Heart left ventricle (tissue), 16 donors: ENCODE results near the gene DNAJB13. TPM values are rescaled to one million over a fixed set of nuclear protein-coding genes. Genes with fewer than 3 reads are reported as not detected.

ENCODE experiments used
- ATAC-seq, 4 donors: fragments of 200-7000 bp; cut with Tn5 transposase; one replicate each; pipeline ENCODE4 v1.9.1; 2020 to 2022; ENCODE audit warnings: moderate library complexity in 4 of 4, mild to moderate bottlenecking in 3 of 4, moderate number of reproducible peaks in 1 of 4
- DNase-seq, 5 donors: peaks; one replicate each; pipeline ENCODE4 v3.0.0-alpha.2; 2020
- H3K27ac ChIP-seq, 12 donors: fragments of 200-600 bp; sonication (generic) in 4 of 12; one replicate each; pipeline versions ENCODE4 v1.5.0 to v1.8.0; 2016 to 2022; ENCODE audit warnings: mild to moderate bottlenecking in 2 of 12
- H3K27me3 ChIP-seq, 9 donors: fragments of 200-600 bp; sonication (generic) in 2 of 9; one replicate each; pipeline versions ENCODE4 v1.5.1 to v1.8.0; 2016 to 2022; ENCODE audit warnings: mild to moderate bottlenecking in 3 of 9
- H3K36me3 ChIP-seq, 9 donors: fragments of 200-600 bp; sonication (generic) in 2 of 9; one replicate each; pipeline versions ENCODE4 v1.5.0 to v1.8.0; 2018 to 2022; ENCODE audit warnings: mild to moderate bottlenecking in 2 of 9
- H3K4me1 ChIP-seq, 12 donors: fragments of 200-600 bp; sonication (generic) in 4 of 12; one replicate each; pipeline versions ENCODE4 v1.5.0 to v1.8.0; 2016 to 2022; ENCODE audit warnings: mild to moderate bottlenecking in 3 of 12
- H3K4me3 ChIP-seq, 12 donors: fragments of 200-600 bp; sonication (generic) in 4 of 12; one replicate each; pipeline versions ENCODE4 v1.5.0 to v1.8.0; 2017 to 2022; ENCODE audit warnings: mild to moderate bottlenecking in 9 of 12, moderate library complexity in 4 of 12
- H3K9me3 ChIP-seq, 12 donors: fragments of 200-600 bp; sonication (generic) in 4 of 12; one replicate each; pipeline versions ENCODE4 v1.5.0 to v1.8.0; 2016 to 2022; ENCODE audit warnings: mild to moderate bottlenecking in 1 of 12
- POLR2A ChIP-seq, 2 donors: fragments of 450-650 bp; IDR thresholded peaks; one replicate each; pipeline ENCODE4 v1.6.1; 2017; ENCODE audit warnings: antibody characterized with exemption in 2 of 2, mild to moderate bottlenecking in 2 of 2, moderate library complexity in 2 of 2
- WGBS, 4 donors: extraction: QIAGEN DNeasy Blood & Tissue Kit in 2 of 4; methylation state at CpG; one replicate each; pipeline versions ENCODE4 v1.1.5 to v1.1.7; 2013 to 2018; 5-methylcytosine and 5-hydroxymethylcytosine counted together
- intact Hi-C, 10 donors: fragments of 100-400 bp; cut with DNase I; formaldehyde crosslinking; loops; one replicate each; pipeline versions ENCODE4 v1.11.1 to v1.14.2; 2022
- polyA plus RNA-seq, 2 donors: library from polyadenylated mRNA; stranded (reverse); fragments of 200-250 nt; gene quantifications; one replicate each; pipeline ENCODE4 v1.2.3, GENCODE V29; 2013
- total RNA-seq, 9 donors: library from RNA; depleted of rRNA in 2 of 9; stranded (reverse); fragments of >200 nt in 2 of 9; fragmentation: NEBNext Ultra II Directional in 3 of 9; extraction: Animal tissue kit (Norgen Biotek cat#: 25700) in 3 of 9; gene quantifications; one replicate each; pipeline versions ENCODE4 v1.1.0 to v1.2.4, GENCODE V29; 2016 to 2023
- TF ChIP-seq, protein P1 (sequence below), 12 donors: fragments of 200-600 bp; sonication (generic) in 4 of 12; IDR thresholded peaks; one replicate each; pipeline versions ENCODE4 v1.5.0 to v1.8.0; 2018 to 2022; ENCODE audit warnings: antibody characterized with exemption in 12 of 12, mild to moderate bottlenecking in 5 of 12
- donor health status: ischemic (EF 13 %, LVEDD 7.1; RV severe dilation, severe dysfunction).
- donor health status: healthy with polysubstance abuse.
- donor health status: DM: no; HTN: yes; CAD: no.
- donor health status: DM: no; HTN: no; CAD: no.
- donor health status: ischemic (EF 25% LVEDD 6.9; RV normal size, moderate dysfunction).
- donor health status: ischemic (EF 25% LVEDD 5.7; RV mildly dilated, moderate dysfunction).
- donor health status: healthy.
- donor health status: DM: yes; HTN: yes; CAD: no.
- donor health status: ischemic (EF 35%, LVEDD 5.7; RV mildly dilated, moderate dysfunction).
- donor health status: nonischemic (EF 11% LVEDD 7.7; RV severe dilation, severe dysfunction).
- donor health status: DM: yes; HTN: yes; CAD: no.
- donor health status: PGD.
- donor health status: ischemic (EF 29% LVEDD 5.4; RV normal size, mild dysfunction).
- donor health status: nonischemic (EF 23%, LVEDD 6.1; RV moderate dilation, normal function).

DNAJB13 gene
- total and polyA plus RNA-seq, 11 donors: 0.14 TPM; not detected in 10

DNA sequence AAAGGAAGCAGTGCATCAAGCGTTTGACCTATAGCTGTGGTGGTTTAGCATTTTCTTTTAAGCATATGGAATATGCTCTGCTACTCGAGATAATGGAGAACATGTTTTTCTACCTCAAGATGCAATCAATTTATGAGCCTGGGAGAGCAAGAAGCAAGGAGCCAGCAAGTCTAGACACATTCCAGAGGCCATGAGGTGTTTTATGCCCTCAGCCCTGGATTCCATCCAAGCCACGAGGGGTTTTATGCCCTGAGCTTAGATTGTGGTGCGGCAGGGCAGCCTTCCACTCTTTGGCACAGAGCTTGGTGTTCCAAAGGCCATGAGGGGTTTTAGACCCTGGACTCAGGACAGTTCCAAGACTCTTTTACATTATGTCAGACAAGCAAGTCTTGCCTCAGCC, 11.7 kb upstream of the DNAJB13 start:
- DNase-seq: no peak
- Histone ChIP-seq H3K4me1 (peaks cover 0 to 3% (median 0%) of the 10 kb centered on the region in 12 donors), H3K36me3 (peaks cover 0 to 11% (median 4%) of the 10 kb centered on the region in 9 donors), H3K4me3 (no peak overlapping the region), H3K27me3 (no peaks in the 10 kb centered on the region), H3K9me3 (no peaks in the 10 kb centered on the region), H3K27ac (no peak overlapping the region)
- TF ChIP-seq POLR2A (IDR thresholded peaks at IDR 0.05): no peak
- TF ChIP-seq, protein P1, sequence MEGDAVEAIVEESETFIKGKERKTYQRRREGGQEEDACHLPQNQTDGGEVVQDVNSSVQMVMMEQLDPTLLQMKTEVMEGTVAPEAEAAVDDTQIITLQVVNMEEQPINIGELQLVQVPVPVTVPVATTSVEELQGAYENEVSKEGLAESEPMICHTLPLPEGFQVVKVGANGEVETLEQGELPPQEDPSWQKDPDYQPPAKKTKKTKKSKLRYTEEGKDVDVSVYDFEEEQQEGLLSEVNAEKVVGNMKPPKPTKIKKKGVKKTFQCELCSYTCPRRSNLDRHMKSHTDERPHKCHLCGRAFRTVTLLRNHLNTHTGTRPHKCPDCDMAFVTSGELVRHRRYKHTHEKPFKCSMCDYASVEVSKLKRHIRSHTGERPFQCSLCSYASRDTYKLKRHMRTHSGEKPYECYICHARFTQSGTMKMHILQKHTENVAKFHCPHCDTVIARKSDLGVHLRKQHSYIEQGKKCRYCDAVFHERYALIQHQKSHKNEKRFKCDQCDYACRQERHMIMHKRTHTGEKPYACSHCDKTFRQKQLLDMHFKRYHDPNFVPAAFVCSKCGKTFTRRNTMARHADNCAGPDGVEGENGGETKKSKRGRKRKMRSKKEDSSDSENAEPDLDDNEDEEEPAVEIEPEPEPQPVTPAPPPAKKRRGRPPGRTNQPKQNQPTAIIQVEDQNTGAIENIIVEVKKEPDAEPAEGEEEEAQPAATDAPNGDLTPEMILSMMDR (IDR thresholded peaks at IDR 0.05): no peak
- no peak for ATAC-seq
- intact Hi-C loops: no loop called here
- 77 to 93% (median 85%) methylated on average over 4 of the region's 4 CpGs for WGBS, 4 donors

DNA sequence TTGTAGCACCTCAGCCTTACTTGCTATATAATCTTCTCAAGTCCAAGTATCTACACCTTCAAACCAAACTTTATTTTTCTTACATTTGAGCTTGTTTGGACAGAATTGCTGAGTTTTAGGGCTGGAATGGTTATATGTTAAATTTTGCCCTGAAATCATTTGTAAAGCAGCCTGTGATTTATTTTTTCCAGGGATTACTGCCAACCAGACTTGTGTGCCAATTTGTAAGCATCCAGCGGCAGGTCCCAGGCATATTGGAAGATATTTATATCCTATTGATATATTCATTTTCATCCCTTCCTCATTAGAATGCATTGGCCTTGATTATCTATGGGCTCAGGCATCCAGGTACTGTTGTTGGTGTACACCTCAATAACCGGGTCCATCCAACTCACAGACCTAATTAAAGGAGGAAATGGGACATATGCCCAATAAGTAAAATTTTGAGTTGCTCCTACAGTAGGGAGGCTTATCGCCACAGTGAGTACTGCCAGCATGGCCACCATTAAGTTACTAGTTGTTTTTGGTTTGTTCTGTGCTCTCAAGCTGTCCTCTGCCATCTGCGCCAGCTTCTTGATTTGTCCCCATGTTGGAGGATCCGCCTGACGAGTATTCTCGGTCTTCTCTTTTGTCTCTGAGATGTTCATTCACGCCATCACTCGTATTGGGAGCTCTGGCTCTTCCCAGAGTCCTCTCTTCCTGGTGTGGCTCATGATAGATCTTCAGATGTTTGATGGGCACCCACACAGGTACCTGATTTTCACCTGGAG, 9.8 kb upstream of the DNAJB13 start:
- H3K9me3 ChIP-seq: no peaks in the 10 kb centered on the region
- H3K4me1 ChIP-seq: peaks cover 0 to 3% (median 0%) of the 10 kb centered on the region in 12 donors
- H3K27ac ChIP-seq: no peak overlapping the region
- H3K36me3 ChIP-seq: no peaks in the 10 kb centered on the region
- no peaks in the 10 kb centered on the region for H3K27me3 ChIP-seq
- no peak for DNase-seq
- TF ChIP-seq, protein P1 (IDR thresholded peaks at IDR 0.05): no peak
- no peak for TF ChIP-seq POLR2A (IDR thresholded peaks at IDR 0.05)
- 94 to 96% (median 95%) methylated on average over 9 of the region's 9 CpGs for WGBS, 4 donors
- ATAC-seq: no peak
- intact Hi-C loops: no loop called here
- no peak overlapping the region for H3K4me3 ChIP-seq

DNA sequence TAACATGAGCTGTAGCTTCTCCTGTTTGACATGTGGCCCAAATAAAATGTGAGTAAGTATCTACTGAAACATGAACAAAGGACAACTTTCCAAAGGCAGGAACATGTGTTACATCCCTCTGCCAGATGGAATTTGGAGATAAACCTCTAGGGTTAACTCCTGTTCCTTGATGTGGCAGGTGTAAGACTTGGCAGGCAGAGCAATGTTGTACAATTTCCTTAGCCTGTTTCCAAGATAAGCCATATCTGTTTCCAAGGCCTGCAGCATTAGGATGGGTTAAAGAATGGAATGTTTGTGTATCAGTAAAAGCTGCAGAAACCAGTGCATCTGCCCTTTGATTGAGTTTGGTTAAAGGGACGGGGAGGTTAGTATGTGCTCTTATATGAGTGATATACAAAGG, 8.8 kb upstream of the DNAJB13 start:
- WGBS, 4 donors: 50 to 68% (median 63%) methylated on average over 1 of the region's 1 CpG
- intact Hi-C loops: no loop called here
- TF ChIP-seq, protein P1 (IDR thresholded peaks at IDR 0.05): no peak
- no peak for TF ChIP-seq POLR2A (IDR thresholded peaks at IDR 0.05)
- no peak for ATAC-seq
- H3K4me3 ChIP-seq: no peak overlapping the region
- no peak overlapping the region for H3K27ac ChIP-seq
- no peaks in the 10 kb centered on the region for H3K36me3 ChIP-seq
- H3K9me3 ChIP-seq: no peaks in the 10 kb centered on the region
- H3K4me1 ChIP-seq: peaks cover 0 to 3% (median 0%) of the 10 kb centered on the region in 12 donors
- no peaks in the 10 kb centered on the region for H3K27me3 ChIP-seq
- DNase-seq: no peak

DNA sequence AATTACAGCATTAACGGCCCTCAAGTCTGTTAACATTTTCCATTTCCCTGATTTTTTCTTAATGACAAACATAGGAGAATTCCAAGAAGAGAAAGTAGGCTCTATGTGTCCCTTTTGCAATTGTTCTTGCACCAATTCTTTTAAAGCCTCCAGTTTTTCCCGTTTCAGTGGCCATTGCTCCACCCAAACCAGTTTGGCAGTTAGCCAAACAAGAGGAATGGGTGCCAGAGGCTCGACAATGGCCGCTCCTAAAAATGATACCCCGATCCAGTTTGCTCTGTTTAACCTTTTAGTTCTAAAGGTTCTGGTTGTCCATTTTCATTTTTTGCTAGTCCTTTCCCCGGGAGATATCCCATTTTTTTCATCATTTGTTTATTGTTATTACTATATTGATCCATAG, 6.7 kb upstream of the DNAJB13 start:
- TF ChIP-seq, protein P1 (IDR thresholded peaks at IDR 0.05): no peak
- TF ChIP-seq POLR2A (IDR thresholded peaks at IDR 0.05): no peak
- no peak for DNase-seq

More for the DNA sequence above, 6.7 kb upstream of the DNAJB13 start:
- H3K27me3 ChIP-seq: no peaks in the 10 kb centered on the region
- H3K4me3 ChIP-seq: no peak overlapping the region
- no peak for ATAC-seq
- WGBS, 4 donors: 55 to 64% (median 57%) methylated on average over 6 of the region's 6 CpGs
- no peaks in the 10 kb centered on the region for H3K36me3 ChIP-seq
- intact Hi-C loops: no loop called here
- H3K4me1 ChIP-seq: peaks cover 0 to 3% (median 0%) of the 10 kb centered on the region in 12 donors
- H3K9me3 ChIP-seq: no peaks in the 10 kb centered on the region
- H3K27ac ChIP-seq: no peak overlapping the region
